Endothelial cell of umbilical vein (primary cell): ENCODE data around the gene YWHAQ. TPM values are rescaled to one million over a fixed set of nuclear protein-coding genes. Genes with fewer than 3 reads are reported as not detected.

Source experiments
- BruUV-seq: library from RNA; stranded (reverse); fragments of 400-500 nt; replicated peaks from 2 replicates; lab custom pipeline; 2021; lab: Mats Ljungman, UMichigan
- CTCF ChIA-PET: fragments of 300-600, 350-600 bp; sonication (Branson Sonifier 250); formaldehyde crosslinking; loops from one replicate; lab custom pipeline; 2021; ENCODE audit warnings: antibody characterized with exemption, inconsistent platforms; lab: Charles Lee
- POLR2A ChIA-PET: fragments of 300-600, 350-600 bp; sonication (Branson Sonifier 250); formaldehyde crosslinking; loops from one replicate; lab custom pipeline; 2021; ENCODE audit warnings: antibody characterized with exemption, inconsistent platforms; lab: Charles Lee
- DNase-seq: peaks from one replicate; pipeline ENCODE4 v3.0.0-alpha.2; 2011; ENCODE audit warnings: low read depth, low spot score
- FAIRE-seq: peaks from 2 replicates; lab custom pipeline; 2011; peaks lifted over from hg19 to GRCh38; lab: Jason Lieb, UNC
- H2AFZ ChIP-seq: 2 replicates; pipeline ENCODE4 v1.6.0; 2012; ENCODE audit warnings: low read depth, low read length, control low read depth, inconsistent platforms
- H3K27ac ChIP-seq: 2 replicates; pipeline ENCODE4 v1.5.1; 2011; ENCODE audit warnings: low read depth, mild to moderate bottlenecking, control low read depth, low read length, moderate library complexity; ENCODE audit not compliant: insufficient read depth
- H3K27me3 ChIP-seq, 2 experiments: 2 replicates each; pipeline versions ENCODE4 v1.6.0 to v1.6.1; 2011; ENCODE audit warnings: low read length in 2 of 2, mixed read lengths in 1 of 2; ENCODE audit not compliant: control insufficient read depth in 2 of 2, insufficient read depth in 2 of 2
- H3K36me3 ChIP-seq, 2 experiments: 2 replicates in 1 of 2; 3 replicates in 1 of 2; pipeline ENCODE4 v1.5.1; 2011; ENCODE audit warnings: low read length in 2 of 2, mild to moderate bottlenecking in 1 of 2, moderate library complexity in 1 of 2; ENCODE audit not compliant: control insufficient read depth in 2 of 2, insufficient read depth in 2 of 2; ENCODE audit errors: extremely low read depth in 1 of 2
- H3K4me1 ChIP-seq: 3 replicates; pipeline ENCODE4 v1.5.1; 2011; ENCODE audit warnings: mild to moderate bottlenecking, low read length; ENCODE audit not compliant: control insufficient read depth, insufficient read depth; ENCODE audit errors: extremely low read depth
- H3K4me2 ChIP-seq: 2 replicates; pipeline ENCODE4 v1.6.1; 2011; ENCODE audit warnings: low read length, control low read depth, mixed read lengths; ENCODE audit not compliant: insufficient read depth
- H3K4me3 ChIP-seq, 3 experiments: fragments of 200-600 bp in 1 of 3; sonication (generic), shearing (Covaris generic) in 1 of 3; replicated peaks in 1 of 3; 2 replicates each; pipeline ENCODE4 v1.5.1; 2011 to 2016; ENCODE audit warnings: control low read depth in 3 of 3, low read length in 3 of 3, mild to moderate bottlenecking in 2 of 3, inconsistent platforms in 1 of 3, low read depth in 1 of 3, moderate library complexity in 1 of 3; ENCODE audit not compliant: insufficient read depth in 1 of 3
- H3K79me2 ChIP-seq: 2 replicates; pipeline ENCODE4 v1.6.0; 2012; ENCODE audit warnings: low read length, inconsistent platforms; ENCODE audit not compliant: control insufficient read depth, insufficient read depth
- H3K9ac ChIP-seq: replicated peaks from 2 replicates; pipeline ENCODE3; 2011; ENCODE audit warnings: low read length, control low read depth; ENCODE audit not compliant: insufficient read depth; ENCODE audit errors: extremely low read depth
- H3K9me1 ChIP-seq: replicated peaks from 3 replicates; pipeline ENCODE4 v1.6.0; 2011; ENCODE audit warnings: mild to moderate bottlenecking, low read length; ENCODE audit not compliant: control insufficient read depth, insufficient read depth; ENCODE audit errors: extremely low read depth
- H3K9me3 ChIP-seq: replicated peaks from 2 replicates; pipeline ENCODE4 v1.5.1; 2012; ENCODE audit warnings: low read length, inconsistent platforms; ENCODE audit not compliant: control insufficient read depth, insufficient read depth
- H4K20me1 ChIP-seq: replicated peaks from 2 replicates; pipeline ENCODE3; 2011; ENCODE audit warnings: mild to moderate bottlenecking, low read length; ENCODE audit not compliant: control insufficient read depth, insufficient read depth; ENCODE audit errors: extremely low read depth
- EZH2 ChIP-seq: IDR thresholded peaks from 2 replicates; pipeline ENCODE4 v1.6.1; 2012; ENCODE audit warnings: borderline replicate concordance, low read depth, mild to moderate bottlenecking, moderate library complexity, low read length, inconsistent platforms; ENCODE audit not compliant: severe bottlenecking
- FOS ChIP-seq: IDR thresholded peaks from 2 replicates; pipeline ENCODE4 v1.6.1; 2011; ENCODE audit warnings: mild to moderate bottlenecking, low read length, moderate library complexity, borderline replicate concordance; ENCODE audit not compliant: insufficient read depth
- GATA2 ChIP-seq: IDR thresholded peaks from 2 replicates; pipeline ENCODE4 v1.7.0; 2011; ENCODE audit warnings: low read depth, mild to moderate bottlenecking, moderate library complexity, mixed read lengths, low read length; ENCODE audit not compliant: insufficient read length, insufficient read depth
- JUN ChIP-seq: IDR thresholded peaks from 2 replicates; pipeline ENCODE4 v1.6.1; 2011; ENCODE audit warnings: borderline replicate concordance, low read depth; ENCODE audit not compliant: insufficient read length, insufficient read depth
- MYC ChIP-seq: IDR thresholded peaks from one replicate; pipeline ENCODE4 v1.6.1; 2011; ENCODE audit warnings: mild to moderate bottlenecking, low read depth, low read length
- POLR2A ChIP-seq: IDR thresholded peaks from 2 replicates; pipeline ENCODE4 v1.6.1; 2012; ENCODE audit warnings: low read depth, mild to moderate bottlenecking, control low read depth, low read length
- POLR2AphosphoS5 ChIP-seq: IDR thresholded peaks from 2 replicates; pipeline ENCODE4 v1.6.1; 2012; ENCODE audit warnings: low read depth, mild to moderate bottlenecking, control low read depth, low read length, moderate library complexity; ENCODE audit not compliant: insufficient read depth
- dilution Hi-C: fragments of 300-500 bp; cut with MboI; formaldehyde crosslinking; loops from one replicate; pipeline ENCODE4 v1.15.0; 2019; ENCODE audit warnings: low sequenced_read_pairs; ENCODE audit not compliant: extremely low pct_ligation_motif_present
- intact Hi-C: fragments of 100-400 bp; cut with micrococcal nuclease; formaldehyde crosslinking; loops from one replicate; pipeline ENCODE4 v1.10.0; 2022
- polyA plus RNA-seq, 4 experiments: library from polyadenylated mRNA; depleted of rRNA in 3 of 4; stranded (reverse) in 3 of 4; unstranded in 1 of 4; fragments of >200 nt; gene quantifications; 2 replicates each; pipeline versions ENCODE4 v1.2.1 to v1.2.3, GENCODE V29; 2011 to 2012; ENCODE audit warnings: missing spikeins in 1 of 4
- total RNA-seq: library from RNA; stranded (reverse); gene quantifications from 2 replicates; pipeline ENCODE4 v1.2.3, GENCODE V29; 2021
- TF ChIP-seq, protein P1 (sequence below): IDR thresholded peaks from 2 replicates; pipeline ENCODE4 v1.6.1; 2011; ENCODE audit not compliant: insufficient read depth, insufficient read length
- TF ChIP-seq, protein P2 (sequence below), 2 donors: IDR thresholded peaks; 1 replicate in 1 of 2; 2 replicates in 1 of 2; pipeline ENCODE4 v1.5.1; 2011; ENCODE audit warnings: low read length in 2 of 2, mild to moderate bottlenecking in 2 of 2, moderate library complexity in 2 of 2, control low read depth in 1 of 2, inconsistent platforms in 1 of 2, low read depth in 1 of 2; ENCODE audit not compliant: insufficient read depth in 1 of 2; ENCODE audit errors: extremely low read depth in 1 of 2

YWHAQ gene
- total and polyA plus RNA-seq, 2 donors (not counting 3 experiments of a cell fraction or from before 2014, with no cell fraction given) = 217 to 456 TPM

DNA sequence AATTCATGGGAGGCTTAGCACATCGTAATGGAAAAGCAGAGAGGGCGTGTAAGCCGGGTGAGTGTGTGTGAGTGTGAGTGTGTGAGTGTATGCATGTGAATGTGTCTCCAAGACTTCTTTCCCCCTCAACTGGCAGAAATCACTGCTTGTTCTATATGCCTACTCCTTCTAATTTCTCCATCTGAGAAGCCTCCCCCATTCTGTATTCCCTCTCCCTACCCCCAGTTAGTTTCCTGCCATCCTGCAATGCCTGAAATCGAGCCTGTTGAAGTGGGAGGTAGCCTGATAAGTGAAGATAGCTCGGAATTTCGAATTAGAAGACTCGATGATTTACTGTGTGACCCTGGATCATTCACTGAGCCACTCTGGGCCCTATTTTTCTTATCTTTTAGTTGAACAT lies 30.0 kb upstream of the YWHAQ start:
- H2AFZ ChIP-seq = no peak overlapping the region
- H4K20me1 ChIP-seq = no peaks in the 10 kb centered on the region
- dilution Hi-C loops = no loop called here
- BruUV-seq = no TSS peak
- no peaks in the 10 kb centered on the region for H3K36me3 ChIP-seq
- no peak for FAIRE-seq
- no peaks in the 10 kb centered on the region for H3K9me1 ChIP-seq
- no peak overlapping the region for H3K4me2 ChIP-seq
- intact Hi-C loops = no loop called here
- peaks cover 0 to 2% of the 10 kb centered on the region in 2 experiments for H3K27me3 ChIP-seq
- no peaks in the 10 kb centered on the region for H3K9me3 ChIP-seq
- H3K4me1 ChIP-seq = peaks cover 11% of the 10 kb centered on the region
- H3K79me2 ChIP-seq = no peaks in the 10 kb centered on the region
- TF ChIP-seq MYC = no peak
- TF ChIP-seq POLR2A = no peak
- TF ChIP-seq, protein P1, sequence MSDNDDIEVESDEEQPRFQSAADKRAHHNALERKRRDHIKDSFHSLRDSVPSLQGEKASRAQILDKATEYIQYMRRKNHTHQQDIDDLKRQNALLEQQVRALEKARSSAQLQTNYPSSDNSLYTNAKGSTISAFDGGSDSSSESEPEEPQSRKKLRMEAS = no peak
- TF ChIP-seq POLR2AphosphoS5 = no peak
- TF ChIP-seq GATA2 = no peak
- no peak for TF ChIP-seq JUN
- TF ChIP-seq, protein P2, sequence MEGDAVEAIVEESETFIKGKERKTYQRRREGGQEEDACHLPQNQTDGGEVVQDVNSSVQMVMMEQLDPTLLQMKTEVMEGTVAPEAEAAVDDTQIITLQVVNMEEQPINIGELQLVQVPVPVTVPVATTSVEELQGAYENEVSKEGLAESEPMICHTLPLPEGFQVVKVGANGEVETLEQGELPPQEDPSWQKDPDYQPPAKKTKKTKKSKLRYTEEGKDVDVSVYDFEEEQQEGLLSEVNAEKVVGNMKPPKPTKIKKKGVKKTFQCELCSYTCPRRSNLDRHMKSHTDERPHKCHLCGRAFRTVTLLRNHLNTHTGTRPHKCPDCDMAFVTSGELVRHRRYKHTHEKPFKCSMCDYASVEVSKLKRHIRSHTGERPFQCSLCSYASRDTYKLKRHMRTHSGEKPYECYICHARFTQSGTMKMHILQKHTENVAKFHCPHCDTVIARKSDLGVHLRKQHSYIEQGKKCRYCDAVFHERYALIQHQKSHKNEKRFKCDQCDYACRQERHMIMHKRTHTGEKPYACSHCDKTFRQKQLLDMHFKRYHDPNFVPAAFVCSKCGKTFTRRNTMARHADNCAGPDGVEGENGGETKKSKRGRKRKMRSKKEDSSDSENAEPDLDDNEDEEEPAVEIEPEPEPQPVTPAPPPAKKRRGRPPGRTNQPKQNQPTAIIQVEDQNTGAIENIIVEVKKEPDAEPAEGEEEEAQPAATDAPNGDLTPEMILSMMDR (IDR thresholded peaks at IDR 0.05; ENCODE audit: extremely low read depth in 1 of 2, insufficient read depth in 1 of 2, low read depth in 1 of 2, low read length in 2 of 2) = no peak
- TF ChIP-seq FOS = no peak
- no peak for TF ChIP-seq EZH2
- DNase-seq = no peak
- no peak overlapping the region for H3K27ac ChIP-seq
- CTCF ChIA-PET = interaction anchor here (0.6 to 1.0 kb wide), 2 partner anchors 14 to 32 kb away, joined by 3 read pairs; no protein-coding TSS in a partner anchor
- POLR2A ChIA-PET = no interaction called here
- H3K9ac ChIP-seq = no peak overlapping the region
- H3K4me3 ChIP-seq = no peak overlapping the region
